Measurements from ENCODE around the gene PARD3.

- TF ChIP-seq RFX5 (IDR thresholded peaks at IDR 0.05; ENCODE audit: low read depth, low read length) (no peak), POLR2A (IDR thresholded peaks at IDR 0.05; ENCODE audit: low read depth, low read length) (no peak), POLR2AphosphoS5 (IDR thresholded peaks at IDR 0.05; ENCODE audit: low read length) (no peak), KDM1A (IDR thresholded peaks at IDR 0.05; ENCODE audit: borderline replicate concordance) (no peak), ZBTB33 (IDR thresholded peaks at IDR 0.05) (no peak)
Measured at GRCh38 chr10:34101001-34101400, 714.1 kb downstream of the PARD3 start.

Measured in GM12878 (cell line).